GM12891 (cell line): ENCODE measurements around the gene ARHGEF7.

ENCODE experiments used
- POLR2AphosphoS5 ChIP-seq: IDR thresholded peaks from 2 replicates; pipeline ENCODE4 v1.6.1; 2011; ENCODE audit warnings: low read depth, low read length, control low read depth
- TAF1 ChIP-seq: IDR thresholded peaks from 2 replicates; pipeline ENCODE4 v1.6.1; 2011; ENCODE audit warnings: low read depth, low read length, control low read depth

DNA sequence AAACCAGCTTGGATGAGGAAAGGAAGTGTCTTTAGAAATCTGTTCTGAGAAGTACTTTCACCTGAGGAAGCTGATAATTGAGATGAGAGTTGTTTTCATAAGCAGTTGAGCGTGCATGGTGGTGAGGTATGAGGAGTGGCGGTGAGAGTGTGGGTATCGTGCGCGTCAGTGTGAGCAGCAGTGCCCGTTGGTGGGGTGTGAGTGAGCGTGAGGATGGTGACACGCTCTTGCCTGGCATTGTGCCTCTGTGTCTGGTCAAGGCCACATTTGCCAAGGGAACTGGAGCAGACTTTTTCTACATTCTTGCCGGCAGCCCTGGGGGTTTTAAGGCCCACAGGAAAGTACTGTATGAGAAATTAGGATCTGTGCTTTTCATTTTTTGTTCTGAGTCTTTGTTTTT lies 168.9 kb downstream of the ARHGEF7 start:
- TF ChIP-seq POLR2AphosphoS5 (no peak), TAF1 (no peak)
